ENCODE measurements around the gene DUXB. TPM values are rescaled to one million over a fixed set of nuclear protein-coding genes. Genes with fewer than 3 reads are reported as not detected.

DUXB gene
- total and polyA plus RNA-seq, 8 donors: not detected

- H3K27me3 ChIP-seq: no peaks in the 10 kb centered on the region
- WGBS, 2 donors: 72 to 74% methylated on average over 7 of the region's 7 CpGs
- no peaks in the 10 kb centered on the region for H3K9me3 ChIP-seq
- no peak overlapping the region for H3K27ac ChIP-seq
- TF ChIP-seq CTCF (IDR thresholded peaks at IDR 0.05): no peak
- DNase-seq (no peak), ATAC-seq (no peak), FAIRE-seq (no peak)
- intact Hi-C loops (cut with DNase I): loop anchor here in 1 of 3 donors (5.0 kb wide), 1 partner anchor 123 kb away; no protein-coding TSS in a partner anchor
- peaks cover 4 to 20% (median 16%) of the 10 kb centered on the region in 3 donors for H3K36me3 ChIP-seq
- no peak overlapping the region for H3K4me3 ChIP-seq
- H3K4me1 ChIP-seq: peaks cover 11 to 16% (median 12%) of the 10 kb centered on the region in 3 donors
Measured at GRCh38 chr16:75644240-75645012, 56.8 kb downstream of the DUXB start.

Other genes starting within 250 kb of the DUXB start
- 10 to 100 TPM in 1 of 6 donors, 1 to 10 TPM in 5; 7.1 to 12.6 (median 8.8) TPM for gene TMEM170A, start 236.8 kb downstream of the DUXB start, total RNA-seq
- 1 to 10 TPM; 4.3 to 5.7 TPM for gene TMEM170A, start 236.8 kb downstream of the DUXB start, polyA plus RNA-seq
- gene CHST6, start 206.0 kb downstream of the DUXB start, total RNA-seq: under 1 TPM in 5 of 6 donors, not detected in 1; 0.06 to 0.25 (median 0.13) TPM
- under 1 TPM in 1 of 2 donors, not detected in 1; under 0.01 TPM for gene CHST6, start 206.0 kb downstream of the DUXB start, polyA plus RNA-seq
- gene CHST5, start 165.4 kb downstream of the DUXB start, total RNA-seq: under 1 TPM in 5 of 6 donors, not detected in 1; 0.06 to 0.28 (median 0.13) TPM
- under 1 TPM; 0.15 to 0.16 TPM for gene CHST5, start 165.4 kb downstream of the DUXB start, polyA plus RNA-seq
- gene TMEM231, start 145.2 kb downstream of the DUXB start, total RNA-seq: 1 to 10 TPM; 2.5 to 5.3 (median 4.1) TPM
- gene TMEM231, start 145.2 kb downstream of the DUXB start, polyA plus RNA-seq: 1 to 10 TPM; 3.0 to 6.6 TPM
- 10 to 100 TPM; 29.9 to 61.2 (median 34.3) TPM for gene GABARAPL2, start 135.1 kb downstream of the DUXB start, total RNA-seq
- gene GABARAPL2, start 135.1 kb downstream of the DUXB start, polyA plus RNA-seq: 100 to 1,000 TPM in 1 of 2 donors, 10 to 100 TPM in 1; 44.1 to 117 TPM
- gene ADAT1, start 78.2 kb downstream of the DUXB start, total RNA-seq: 10 to 100 TPM in 5 of 6 donors, 1 to 10 TPM in 1; 9.2 to 20.5 (median 15.9) TPM
- 10 to 100 TPM in 1 of 2 donors, 1 to 10 TPM in 1; 9.4 to 14.4 TPM for gene ADAT1, start 78.2 kb downstream of the DUXB start, polyA plus RNA-seq
- gene KARS1, start 53.8 kb downstream of the DUXB start, total RNA-seq: 10 to 100 TPM; 51.0 to 70.7 (median 63.3) TPM
- 10 to 100 TPM; 47.2 to 51.5 TPM for gene KARS1, start 53.8 kb downstream of the DUXB start, polyA plus RNA-seq
- gene TERF2IP, start 53.7 kb downstream of the DUXB start, total RNA-seq: 10 to 100 TPM; 14.6 to 32.1 (median 20.1) TPM
- gene TERF2IP, start 53.7 kb downstream of the DUXB start, polyA plus RNA-seq: 10 to 100 TPM; 27.7 to 69.7 TPM
- not detected for gene CPHXL2, start 24.5 kb downstream of the DUXB start, total RNA-seq
- gene CPHXL2, start 24.5 kb downstream of the DUXB start, polyA plus RNA-seq: not detected
- not detected for gene CPHXL, start 25.0 kb upstream of the DUXB start, total RNA-seq
- gene CPHXL, start 25.0 kb upstream of the DUXB start, polyA plus RNA-seq: not detected